ENCODE data around the gene TANK. TPM values are rescaled to one million over a fixed set of nuclear protein-coding genes. Genes with fewer than 3 reads are reported as not detected.

Gene TANK
- total RNA-seq, 1 experiment from 2014 or later, result 79.6 TPM

DNA sequence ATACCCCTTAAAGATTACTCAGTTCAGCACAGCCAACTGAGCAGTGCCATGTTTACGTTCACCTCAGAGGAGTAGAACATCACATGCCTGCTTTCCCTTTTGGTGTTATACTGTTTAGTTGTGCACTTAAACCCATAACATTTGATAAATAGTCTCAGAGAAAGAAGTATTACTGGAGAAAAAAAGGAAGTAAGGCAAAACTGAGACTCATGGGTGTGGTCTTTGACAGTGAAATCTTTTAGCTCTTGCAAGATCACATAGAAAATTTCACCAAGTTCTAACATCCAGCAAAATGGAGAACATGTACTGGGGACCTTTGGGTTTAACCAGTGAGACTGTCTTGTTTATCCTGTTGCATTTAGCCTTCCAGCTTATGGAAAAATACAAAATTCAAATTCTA lies 5.6 kb downstream of the TANK start:
- intact Hi-C loops (cut with micrococcal nuclease), result no loop called here

DNA sequence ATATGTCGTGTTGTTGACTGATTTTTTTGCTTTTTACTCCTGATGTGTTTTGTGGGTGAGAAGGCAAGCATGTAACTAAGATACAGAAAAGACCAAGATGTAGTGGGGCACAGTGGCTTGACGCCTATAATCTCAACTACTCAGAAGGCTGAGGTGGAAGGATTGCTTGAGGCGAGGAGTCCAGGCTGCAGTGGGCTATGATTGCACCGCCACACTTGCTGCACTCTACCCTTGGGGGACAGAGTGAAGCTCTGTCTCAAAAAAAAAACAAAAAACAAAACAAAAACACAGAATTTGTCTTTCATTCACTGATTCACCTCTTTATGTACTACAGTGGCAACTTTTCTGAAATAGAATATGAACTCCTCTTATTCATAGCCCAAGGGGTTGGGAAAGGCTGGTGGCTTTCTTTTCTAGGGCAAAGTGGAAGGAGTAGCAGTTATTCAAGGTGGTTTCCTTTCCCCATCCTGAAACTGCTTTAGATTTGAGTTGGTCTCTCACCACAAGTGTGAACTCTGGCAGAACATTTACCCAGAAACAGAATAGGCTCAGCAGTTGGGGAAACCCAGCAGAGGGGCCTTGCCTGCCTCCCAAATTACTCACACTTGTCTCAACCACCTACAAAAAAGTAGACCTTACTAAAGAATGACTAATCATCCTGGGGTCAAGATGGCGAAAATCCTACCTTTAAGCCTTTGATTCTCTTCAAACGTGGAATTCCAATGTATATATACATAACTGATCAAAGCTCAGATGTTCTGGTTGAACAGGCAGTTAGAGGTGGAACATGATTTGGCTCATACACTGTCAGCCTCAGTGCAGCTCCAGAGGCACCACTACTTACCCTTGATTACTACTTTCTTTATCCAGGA lies 6.5 kb downstream of the TANK start:
- TF ChIP-seq, protein P1, sequence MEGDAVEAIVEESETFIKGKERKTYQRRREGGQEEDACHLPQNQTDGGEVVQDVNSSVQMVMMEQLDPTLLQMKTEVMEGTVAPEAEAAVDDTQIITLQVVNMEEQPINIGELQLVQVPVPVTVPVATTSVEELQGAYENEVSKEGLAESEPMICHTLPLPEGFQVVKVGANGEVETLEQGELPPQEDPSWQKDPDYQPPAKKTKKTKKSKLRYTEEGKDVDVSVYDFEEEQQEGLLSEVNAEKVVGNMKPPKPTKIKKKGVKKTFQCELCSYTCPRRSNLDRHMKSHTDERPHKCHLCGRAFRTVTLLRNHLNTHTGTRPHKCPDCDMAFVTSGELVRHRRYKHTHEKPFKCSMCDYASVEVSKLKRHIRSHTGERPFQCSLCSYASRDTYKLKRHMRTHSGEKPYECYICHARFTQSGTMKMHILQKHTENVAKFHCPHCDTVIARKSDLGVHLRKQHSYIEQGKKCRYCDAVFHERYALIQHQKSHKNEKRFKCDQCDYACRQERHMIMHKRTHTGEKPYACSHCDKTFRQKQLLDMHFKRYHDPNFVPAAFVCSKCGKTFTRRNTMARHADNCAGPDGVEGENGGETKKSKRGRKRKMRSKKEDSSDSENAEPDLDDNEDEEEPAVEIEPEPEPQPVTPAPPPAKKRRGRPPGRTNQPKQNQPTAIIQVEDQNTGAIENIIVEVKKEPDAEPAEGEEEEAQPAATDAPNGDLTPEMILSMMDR (IDR thresholded peaks at IDR 0.05; ENCODE audit: unreplicated experiment), result no peak
- Mint-ChIP-seq H3K36me3 (ENCODE audit: insufficient read depth, unreplicated experiment) (peaks cover 42% of the 10 kb centered on the region), H3K4me3 (ENCODE audit: unreplicated experiment) (no peak overlapping the region), H3K4me1 (ENCODE audit: insufficient read depth, unreplicated experiment) (peaks cover 54% of the 10 kb centered on the region), H3K9me3 (ENCODE audit: unreplicated experiment) (no peaks in the 10 kb centered on the region), H3K27ac (ENCODE audit: low read depth, unreplicated experiment) (no peak overlapping the region), H3K27me3 (ENCODE audit: insufficient read depth, unreplicated experiment) (no peaks in the 10 kb centered on the region)
- DNase-seq (ENCODE audit: unreplicated experiment), result peak; percentile 14
- intact Hi-C loops (cut with micrococcal nuclease), result no loop called here
- BruUV-seq (replicated peaks), result no TSS peak
- CTCF ChIA-PET, result interaction anchor here (0.9 kb wide), 1 partner anchor 37 kb away, joined by 3 read pairs; no protein-coding TSS in a partner anchor
- POLR2A ChIA-PET, result interaction anchor here (1.0 kb wide), 1 partner anchor 20 kb away, joined by 3 read pairs; no protein-coding TSS in a partner anchor

More for the DNA sequence above, 5.6 kb downstream of the TANK start:
- no peak for DNase-seq (ENCODE audit: unreplicated experiment)
- Mint-ChIP-seq H3K27ac (ENCODE audit: low read depth, unreplicated experiment) (peak overlapping the region; percentile 67), H3K27me3 (ENCODE audit: insufficient read depth, unreplicated experiment) (no peaks in the 10 kb centered on the region), H3K4me1 (ENCODE audit: insufficient read depth, unreplicated experiment) (peaks cover 45% of the 10 kb centered on the region), H3K36me3 (ENCODE audit: insufficient read depth, unreplicated experiment) (peaks cover 51% of the 10 kb centered on the region), H3K9me3 (ENCODE audit: unreplicated experiment) (no peaks in the 10 kb centered on the region), H3K4me3 (ENCODE audit: unreplicated experiment) (no peak overlapping the region)
- TF ChIP-seq, protein P1 (IDR thresholded peaks at IDR 0.05; ENCODE audit: unreplicated experiment), result no peak
- ChIA-PET POLR2A (interaction anchor here (0.6 to 0.7 kb wide), 2 partner anchors 30 to 908 kb away, joined by 3 read pairs; no protein-coding TSS in a partner anchor), CTCF (interaction anchor here (0.6 to 0.9 kb wide), 2 partner anchors 38 to 673 kb away, joined by 3 to 6 read pairs; no protein-coding TSS in a partner anchor)
- no TSS peak for BruUV-seq (replicated peaks)

DNA sequence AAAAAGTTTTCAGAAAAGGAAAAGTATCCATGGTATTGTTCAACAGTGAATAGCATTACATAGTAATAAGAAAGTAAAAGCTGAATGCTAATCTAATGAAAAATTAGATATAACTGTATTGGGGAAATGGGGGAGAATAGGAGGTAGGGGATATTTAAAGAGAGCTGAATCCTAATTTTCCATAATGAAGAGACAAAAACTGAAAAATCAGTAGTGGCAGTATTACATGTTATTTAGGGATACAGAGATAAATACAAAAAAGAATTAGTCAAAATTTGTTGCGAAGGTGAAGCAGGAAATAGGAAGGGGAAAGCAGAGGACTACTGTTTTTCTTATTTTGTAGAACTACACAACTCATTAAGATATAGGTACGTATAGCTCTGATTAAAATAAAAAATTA lies 9.1 kb downstream of the TANK start:
- H3K27me3 Mint-ChIP-seq (ENCODE audit: insufficient read depth, unreplicated experiment), result no peaks in the 10 kb centered on the region
- ChIA-PET CTCF (interaction anchor here (1.2 kb wide), 1 partner anchor 106 kb away, joined by 5 read pairs; no protein-coding TSS in a partner anchor), POLR2A (interaction anchor here (0.7 to 3.8 kb wide), 4 partner anchors 8 to 91 kb away, joined by 3 to 38 read pairs (median 4); partner anchors contain the start of gene TANK)
- no peaks in the 10 kb centered on the region for H3K9me3 Mint-ChIP-seq (ENCODE audit: unreplicated experiment)
- no peak for DNase-seq (ENCODE audit: unreplicated experiment)
- H3K27ac Mint-ChIP-seq (ENCODE audit: low read depth, unreplicated experiment), result peak overlapping the region; percentile 82
- no peak overlapping the region for H3K4me3 Mint-ChIP-seq (ENCODE audit: unreplicated experiment)
- TF ChIP-seq, protein P1 (IDR thresholded peaks at IDR 0.05; ENCODE audit: unreplicated experiment), result no peak
- H3K36me3 Mint-ChIP-seq (ENCODE audit: insufficient read depth, unreplicated experiment), result peaks cover 37% of the 10 kb centered on the region
- intact Hi-C loops (cut with micrococcal nuclease), result no loop called here
- BruUV-seq (replicated peaks), result no TSS peak
- H3K4me1 Mint-ChIP-seq (ENCODE audit: insufficient read depth, unreplicated experiment), result peaks cover 57% of the 10 kb centered on the region

DNA sequence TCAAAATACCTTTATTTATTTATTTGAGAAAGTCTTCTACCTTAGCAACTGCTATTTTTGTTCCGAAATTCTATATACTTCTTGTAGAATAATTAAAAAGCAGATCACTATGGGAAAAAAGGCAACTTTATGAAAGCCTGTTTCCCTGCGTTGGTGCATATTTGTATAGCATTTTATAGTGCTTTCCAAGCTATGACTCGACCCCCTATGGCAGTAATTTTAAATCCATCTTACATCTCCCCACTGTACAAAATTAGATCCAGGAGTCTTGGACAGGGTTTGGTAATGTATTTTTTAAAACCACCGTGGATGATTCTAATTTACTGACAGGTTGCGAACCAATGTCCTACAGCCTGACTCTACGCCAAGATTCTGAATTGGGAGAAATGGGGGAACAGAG lies 10.1 kb downstream of the TANK start:
- no peaks in the 10 kb centered on the region for H3K27me3 Mint-ChIP-seq (ENCODE audit: insufficient read depth, unreplicated experiment)
- peaks cover 52% of the 10 kb centered on the region for H3K4me1 Mint-ChIP-seq (ENCODE audit: insufficient read depth, unreplicated experiment)
- no peak overlapping the region for H3K4me3 Mint-ChIP-seq (ENCODE audit: unreplicated experiment)
- intact Hi-C loops (cut with micrococcal nuclease), result no loop called here
- POLR2A ChIA-PET, result interaction anchor here (3.8 kb wide), 1 partner anchor 10 kb away, joined by 38 read pairs; the partner anchor contains the start of gene TANK
- CTCF ChIA-PET, result no interaction called here
- H3K27ac Mint-ChIP-seq (ENCODE audit: low read depth, unreplicated experiment), result peak overlapping the region; percentile 83
- TF ChIP-seq, protein P1 (IDR thresholded peaks at IDR 0.05; ENCODE audit: unreplicated experiment), result no peak
- no peaks in the 10 kb centered on the region for H3K9me3 Mint-ChIP-seq (ENCODE audit: unreplicated experiment)
- BruUV-seq (replicated peaks), result no TSS peak
- DNase-seq (ENCODE audit: unreplicated experiment), result no peak
- H3K36me3 Mint-ChIP-seq (ENCODE audit: insufficient read depth, unreplicated experiment), result peaks cover 43% of the 10 kb centered on the region

Data from MCF 10A (cell line).